Right atrium auricular region (tissue), 2 donors: Measurements from ENCODE around the gene ALS2. TPM values are rescaled to one million over a fixed set of nuclear protein-coding genes. Genes with fewer than 3 reads are reported as not detected.

Experiments
- DNase-seq: peaks from one replicate; pipeline ENCODE4 v3.0.0-alpha.2; 2019; ENCODE audit warnings: low spot score
- H3K27ac ChIP-seq, 2 donors: fragments of 200-600 bp; sonication (generic); 1 replicate in 1 of 2; 2 replicates in 1 of 2; pipeline ENCODE4 v1.5.1; 2016 to 2019
- H3K27me3 ChIP-seq, 2 donors: fragments of 200-600 bp; sonication (generic); one replicate each; pipeline versions ENCODE4 v1.5.1 to v1.6.0; 2017 to 2019
- H3K36me3 ChIP-seq: fragments of 200-600 bp; sonication (generic); one replicate; pipeline ENCODE4 v1.5.1; 2016
- H3K4me1 ChIP-seq, 2 donors: fragments of 200-600 bp; sonication (generic); one replicate each; pipeline versions ENCODE4 v1.5.1 to v1.6.0; 2017 to 2019
- H3K4me3 ChIP-seq, 2 donors: fragments of 200-600 bp; sonication (generic); 1 replicate in 1 of 2; 2 replicates in 1 of 2; pipeline ENCODE4 v1.5.1; 2017 to 2019; ENCODE audit warnings: mild to moderate bottlenecking in 1 of 2, moderate library complexity in 1 of 2
- H3K9me3 ChIP-seq, 2 donors: fragments of 200-600 bp; sonication (generic); one replicate each; pipeline ENCODE4 v1.5.1; 2019
- CTCF ChIP-seq, 2 donors: fragments of 200-600 bp; sonication (generic); IDR thresholded peaks; one replicate each; pipeline ENCODE4 v1.5.1; 2019; ENCODE audit warnings: antibody characterized with exemption in 2 of 2
- total RNA-seq, 2 donors: library from RNA; depleted of rRNA; stranded (reverse); fragments of >200 nt; gene quantifications; one replicate each; pipeline ENCODE4 v1.1.0, GENCODE V29; 2016

ALS2 gene
- total RNA-seq, 2 donors from 2014 or later = 31.0 to 31.8 TPM

GRCh38 chr2:201699416-201699815 is 81.3 kb downstream of the ALS2 start:
- Histone ChIP-seq H3K36me3 (peaks cover 41% of the 10 kb centered on the region), H3K27me3 (no peaks in the 10 kb centered on the region), H3K4me1 (peaks cover 0 to 23% of the 10 kb centered on the region in 2 donors), H3K9me3 (no peaks in the 10 kb centered on the region), H3K4me3 (no peak overlapping the region), H3K27ac (no peak overlapping the region)
- no peak for TF ChIP-seq CTCF (IDR thresholded peaks at IDR 0.05)
- DNase-seq = no peak

- DNase-seq = no peak
- no peak for TF ChIP-seq CTCF (IDR thresholded peaks at IDR 0.05)
- Histone ChIP-seq H3K9me3 (no peaks in the 10 kb centered on the region), H3K27me3 (no peaks in the 10 kb centered on the region), H3K27ac (peak within 1 kb of the TSS in 1 of 2 donors; percentile 26), H3K36me3 (peaks cover 33% of the 10 kb centered on the region), H3K4me3 (no peak within 1 kb of the TSS), H3K4me1 (peaks cover 0 to 23% of the 10 kb centered on the region in 2 donors)
Measured at GRCh38 chr2:201698588-201699226, 82.0 kb downstream of the ALS2 start, which contains the start of gene MPP4. MPP4 (minus strand) TSS chr2:201698644; CDS start chr2:201693954, 4,690 bp downstream.

- Histone ChIP-seq H3K4me3 (no peak overlapping the region), H3K4me1 (peaks cover 0 to 23% of the 10 kb centered on the region in 2 donors), H3K27ac (no peak overlapping the region), H3K36me3 (peaks cover 25% of the 10 kb centered on the region), H3K27me3 (no peaks in the 10 kb centered on the region), H3K9me3 (no peaks in the 10 kb centered on the region)
- DNase-seq = no peak
- no peak for TF ChIP-seq CTCF (IDR thresholded peaks at IDR 0.05)
Measured at GRCh38 chr2:201697899-201698298, 82.8 kb downstream of the ALS2 start.

- no peak overlapping the region for H3K4me3 ChIP-seq
- no peak for DNase-seq
- H3K27me3 ChIP-seq = no peaks in the 10 kb centered on the region
- H3K4me1 ChIP-seq = peaks cover 0 to 23% of the 10 kb centered on the region in 2 donors
- no peak for TF ChIP-seq CTCF (IDR thresholded peaks at IDR 0.05)
- no peak overlapping the region for H3K27ac ChIP-seq
- peaks cover 8% of the 10 kb centered on the region for H3K36me3 ChIP-seq
- no peaks in the 10 kb centered on the region for H3K9me3 ChIP-seq
Measured at GRCh38 chr2:201696151-201696659, 84.5 kb downstream of the ALS2 start.

GRCh38 chr2:201685156-201685555 is 95.6 kb downstream of the ALS2 start:
- Histone ChIP-seq H3K4me1 (no peaks in the 10 kb centered on the region), H3K27me3 (no peaks in the 10 kb centered on the region), H3K27ac (no peak overlapping the region), H3K9me3 (no peaks in the 10 kb centered on the region), H3K4me3 (no peak overlapping the region), H3K36me3 (no peaks in the 10 kb centered on the region)
- no peak for TF ChIP-seq CTCF (IDR thresholded peaks at IDR 0.05)
- DNase-seq = no peak

GRCh38 chr2:201680743-201681142 is 100.0 kb downstream of the ALS2 start:
- no peaks in the 10 kb centered on the region for H3K4me1 ChIP-seq
- H3K36me3 ChIP-seq = no peaks in the 10 kb centered on the region
- peak in 1 of 2 donors; percentile 33 for TF ChIP-seq CTCF (IDR thresholded peaks at IDR 0.05)
- no peak for DNase-seq
- H3K4me3 ChIP-seq = no peak overlapping the region
- no peaks in the 10 kb centered on the region for H3K9me3 ChIP-seq
- no peak overlapping the region for H3K27ac ChIP-seq
- no peaks in the 10 kb centered on the region for H3K27me3 ChIP-seq
